NCI-H1436 treated with DMSO at 0.1 percent for 48 hours (cell line): ENCODE data around the gene CFAP73.
"Not testable (repeated sequence)": the region's sequence is repeated elsewhere in the genome, so short reads cannot be mapped to it uniquely, and the experiment has no call there.

Experiments
- DNase-seq: peaks from one replicate; lab custom pipeline; 2025; lab: John Stamatoyannopoulos, UW

Gene CFAP73

GRCh38 chr12:113191227-113191626 is 41.7 kb downstream of the CFAP73 start:
- DNase-seq = no peak

GRCh38 chr12:113194971-113195391 is 45.5 kb downstream of the CFAP73 start:
- no peak for DNase-seq

GRCh38 chr12:113195598-113195997 is 46.1 kb downstream of the CFAP73 start:
- no peak for DNase-seq

- no peak for DNase-seq
Observed at GRCh38 chr12:113196582-113196981, 47.1 kb downstream of the CFAP73 start.

GRCh38 chr12:113196990-113197389 is 47.5 kb downstream of the CFAP73 start:
- no peak for DNase-seq

DNA sequence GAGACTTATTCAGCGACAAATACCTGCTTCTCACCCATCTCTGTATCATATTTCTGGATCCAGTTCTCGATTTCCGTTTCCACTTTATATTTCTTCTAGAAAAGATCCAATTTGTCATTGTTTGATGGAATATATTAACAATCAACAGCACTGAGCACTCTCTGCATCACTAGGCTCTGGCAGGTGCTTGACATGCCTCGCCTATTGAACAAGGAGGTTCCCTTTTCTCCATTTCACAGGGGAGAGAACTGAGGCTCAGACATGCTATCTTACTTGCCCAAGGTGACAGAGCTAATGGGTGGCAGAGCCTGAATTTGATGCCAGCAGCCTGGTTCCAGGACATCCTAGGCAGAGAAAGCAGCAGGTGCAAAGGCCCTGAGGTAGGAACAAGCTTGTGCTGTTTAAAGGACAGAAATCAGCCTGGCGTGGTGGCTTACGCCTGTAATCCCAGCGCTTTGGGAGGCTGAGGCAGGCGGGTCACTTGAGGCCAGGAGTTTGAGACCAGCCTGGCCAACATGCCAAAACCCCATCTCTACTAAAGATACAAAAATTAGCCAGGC is 48.1 kb downstream of the CFAP73 start:
- no peak for DNase-seq

DNA sequence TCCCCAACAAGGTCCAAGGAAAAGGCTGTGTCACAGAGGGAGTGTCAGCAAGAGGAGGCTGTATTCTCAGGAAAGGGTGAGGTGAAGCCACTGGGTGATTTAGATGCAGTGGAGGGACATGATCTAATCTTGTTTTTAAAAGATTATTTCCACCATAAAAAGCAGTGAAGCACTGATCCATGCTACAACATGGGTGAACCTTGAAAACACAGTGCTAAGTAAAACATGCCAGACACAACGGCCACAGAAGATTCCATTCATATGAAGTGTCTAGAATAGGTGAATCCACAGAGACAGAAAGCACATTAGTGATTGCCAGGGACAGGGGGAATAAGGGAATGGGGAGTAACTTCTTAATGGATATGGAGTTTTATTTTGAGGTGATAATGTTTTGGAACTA is 48.8 kb downstream of the CFAP73 start:
- DNase-seq = no peak

- DNase-seq = no peak
Observed at GRCh38 chr12:113200021-113200797, 50.7 kb downstream of the CFAP73 start.

DNA sequence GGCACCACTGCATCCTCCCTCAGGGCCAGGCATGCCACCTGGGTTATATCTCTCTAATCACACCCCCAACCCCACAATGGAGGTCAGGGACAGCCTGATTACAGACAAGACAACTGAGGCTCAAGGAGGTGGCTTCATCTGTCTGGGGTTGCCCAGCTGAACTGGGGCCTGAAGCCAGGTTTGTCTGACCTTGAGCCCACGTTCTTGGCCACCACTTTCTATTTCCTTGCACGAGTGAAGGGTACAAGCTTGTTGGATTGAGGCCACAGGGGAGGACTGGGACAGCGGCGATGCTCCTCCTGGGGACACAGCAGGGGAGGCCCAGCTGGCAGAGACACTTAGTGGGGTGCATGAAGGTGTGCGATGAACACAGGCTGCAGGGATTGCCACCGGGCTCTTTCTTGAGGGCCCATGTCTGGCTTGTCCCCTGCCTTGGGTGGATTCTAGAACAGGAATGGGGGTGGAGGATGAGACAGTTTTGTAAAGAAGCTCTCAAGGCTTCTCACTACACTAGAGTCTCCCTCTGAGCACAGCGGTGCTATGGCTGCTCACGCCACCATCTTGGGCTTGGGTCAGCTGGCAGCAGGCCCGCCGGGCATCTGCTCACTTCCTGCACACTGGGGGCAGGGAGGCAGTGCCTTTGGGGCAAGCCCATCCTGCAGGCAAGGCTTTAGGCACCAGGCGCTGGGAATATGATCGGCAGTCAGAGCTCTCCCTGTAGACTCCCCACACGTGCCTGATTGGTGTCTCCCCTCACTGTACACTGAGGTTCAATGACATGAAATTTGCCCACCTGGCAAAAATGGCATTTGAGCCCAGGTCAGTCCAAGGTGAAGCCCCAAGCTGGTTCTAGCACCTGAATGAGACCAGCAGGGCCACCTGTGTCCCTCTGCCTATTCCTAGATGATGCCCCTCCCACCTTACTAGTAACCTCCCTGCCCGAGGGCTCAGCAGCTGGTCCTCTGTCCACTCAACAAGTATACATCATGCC is 52.0 kb downstream of the CFAP73 start:
- no peak for DNase-seq

- no peak for DNase-seq
Observed at GRCh38 chr12:113202300-113203075, 53.0 kb downstream of the CFAP73 start.

GRCh38 chr12:113203852-113204760 is 54.6 kb downstream of the CFAP73 start:
- no peak for DNase-seq

DNA sequence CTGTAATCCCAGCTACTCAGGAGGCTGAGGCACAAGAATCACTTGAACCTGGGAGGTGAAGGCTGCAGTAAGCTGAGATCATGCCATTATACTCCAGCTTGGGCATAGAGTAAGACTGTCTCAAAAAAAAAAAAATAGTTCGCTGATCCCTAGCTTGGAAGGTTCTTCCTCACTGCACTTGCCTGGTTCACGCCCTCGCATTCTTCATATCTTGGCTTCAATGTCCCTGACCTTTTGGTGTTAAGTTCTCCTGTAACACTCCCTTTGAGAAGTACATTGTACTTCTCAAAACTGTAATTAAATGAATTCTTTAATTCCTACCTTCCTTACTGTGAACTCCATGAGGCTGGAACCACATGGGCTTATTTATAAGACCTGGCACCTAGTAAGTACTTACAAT is 55.3 kb downstream of the CFAP73 start:
- no peak for DNase-seq

DNA sequence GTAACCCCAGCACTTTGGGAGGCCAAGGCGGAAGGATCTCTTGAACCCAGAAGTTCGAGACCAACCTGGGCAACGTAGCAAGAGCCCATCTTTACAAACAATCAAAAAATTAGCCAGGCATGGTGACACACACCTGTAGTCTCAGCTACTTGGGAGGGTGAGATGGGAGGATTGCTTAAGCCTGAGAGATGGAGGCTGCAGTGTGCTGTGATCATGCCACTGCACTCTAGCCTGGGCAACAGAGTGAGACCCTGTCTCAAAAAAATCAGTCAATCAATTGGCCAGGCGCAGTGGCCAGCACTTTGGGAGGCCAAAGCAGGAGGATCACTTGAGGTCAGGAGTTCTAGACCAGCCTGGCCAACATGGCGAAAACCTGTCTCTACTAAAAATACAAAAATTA is 57.3 kb downstream of the CFAP73 start:
- DNase-seq = not testable (repeated sequence)

DNA sequence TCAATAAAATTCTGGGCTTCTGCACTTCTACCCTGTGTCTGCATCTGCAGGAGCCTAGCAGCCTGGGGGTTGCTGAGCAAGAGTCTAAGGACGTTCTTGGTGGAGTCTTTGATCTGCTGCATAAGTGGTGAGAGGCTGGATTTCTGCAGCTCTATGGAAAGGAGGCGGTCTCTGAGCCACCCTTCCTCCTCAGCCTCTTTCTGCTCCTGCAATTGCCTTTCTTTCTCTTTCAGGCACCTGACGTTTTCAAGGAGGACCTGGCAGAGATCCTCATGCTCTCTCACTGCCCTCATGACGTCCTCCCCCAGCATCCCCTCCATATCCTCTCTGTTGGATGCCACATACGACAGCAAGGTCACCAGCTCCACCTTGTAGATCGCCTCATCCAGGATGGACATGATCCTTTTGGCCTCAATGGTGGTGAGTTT is 58.1 kb downstream of the CFAP73 start:
- no peak for DNase-seq

DNA sequence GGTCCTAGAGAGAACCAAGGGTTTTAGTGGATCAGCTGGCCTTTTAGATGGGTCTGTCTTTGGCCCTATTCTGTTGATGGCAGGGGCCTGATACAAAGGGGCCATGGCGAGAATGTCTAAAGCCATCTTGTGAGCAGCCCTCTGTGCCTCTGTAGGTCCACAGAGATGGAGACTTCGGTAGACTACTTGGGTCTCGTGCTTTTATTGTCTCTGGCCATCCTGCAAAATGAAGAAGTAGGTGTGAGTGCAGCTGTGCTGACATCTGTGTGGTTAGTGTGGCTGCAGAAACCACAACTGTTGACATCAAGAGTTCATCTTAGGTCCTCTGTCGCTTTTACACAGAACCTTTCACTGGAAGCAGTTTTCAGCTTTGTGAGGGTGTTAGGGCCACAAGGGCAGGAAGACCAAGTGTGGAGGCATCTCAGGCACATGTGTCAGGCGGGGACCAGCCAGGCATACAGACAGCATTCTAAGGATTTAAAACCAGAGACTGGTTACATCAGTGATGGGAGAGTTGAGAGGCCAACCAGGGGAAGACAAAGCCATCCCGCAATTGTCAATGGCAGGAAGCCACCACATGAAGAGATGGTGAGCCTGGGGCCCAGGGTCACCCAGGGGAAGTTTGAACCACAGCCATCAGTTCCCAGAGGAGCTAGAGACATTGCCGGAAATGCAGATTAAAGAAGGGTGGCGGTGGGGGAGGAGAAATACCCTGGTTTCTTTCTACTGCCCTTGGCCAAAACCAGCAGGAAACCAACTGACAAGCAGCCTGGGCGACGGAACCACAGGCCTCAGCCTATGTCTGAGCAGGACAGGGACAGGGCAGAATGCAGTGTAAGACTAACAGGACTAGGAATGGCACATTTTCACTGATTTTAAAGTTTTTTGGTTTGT is 58.8 kb downstream of the CFAP73 start:
- DNase-seq = no peak
